GM19438 (cell line): ENCODE measurements around the gene RRAS.
"Not testable (repeated sequence)": the region's sequence is repeated elsewhere in the genome, so short reads cannot be mapped to it uniquely, and the experiment has no call there.

Source experiments
- ATAC-seq: cut with Tn5 transposase; IDR thresholded peaks from one replicate; pipeline ENCODE4 v1.9.1; 2021; ENCODE audit warnings: low read depth; ENCODE audit not compliant: unreplicated experiment

Gene RRAS

GRCh38 chr19:49633273-49633672 is 6.7 kb downstream of the RRAS start:
- not testable (repeated sequence) for ATAC-seq

- ATAC-seq: no peak
Observed at GRCh38 chr19:49632576-49632975, 7.4 kb downstream of the RRAS start.

- ATAC-seq: no peak
Observed at GRCh38 chr19:49631610-49632192, 8.2 kb downstream of the RRAS start.

- no peak for ATAC-seq
Observed at GRCh38 chr19:49631014-49631588, 8.8 kb downstream of the RRAS start.

GRCh38 chr19:49629659-49630058 is 10.3 kb downstream of the RRAS start:
- no peak for ATAC-seq

- no peak for ATAC-seq
Observed at GRCh38 chr19:49626226-49626625, 13.7 kb downstream of the RRAS start.

GRCh38 chr19:49624967-49625910 is 14.7 kb downstream of the RRAS start:
- no peak for ATAC-seq

GRCh38 chr19:49617860-49618259 is 22.1 kb downstream of the RRAS start:
- ATAC-seq: not testable (repeated sequence)

- no peak for ATAC-seq
Observed at GRCh38 chr19:49616945-49617344, 23.0 kb downstream of the RRAS start.

GRCh38 chr19:49616532-49616931 is 23.4 kb downstream of the RRAS start:
- ATAC-seq: no peak

- no peak for ATAC-seq
Observed at GRCh38 chr19:49615861-49616260, 24.1 kb downstream of the RRAS start.

DNA sequence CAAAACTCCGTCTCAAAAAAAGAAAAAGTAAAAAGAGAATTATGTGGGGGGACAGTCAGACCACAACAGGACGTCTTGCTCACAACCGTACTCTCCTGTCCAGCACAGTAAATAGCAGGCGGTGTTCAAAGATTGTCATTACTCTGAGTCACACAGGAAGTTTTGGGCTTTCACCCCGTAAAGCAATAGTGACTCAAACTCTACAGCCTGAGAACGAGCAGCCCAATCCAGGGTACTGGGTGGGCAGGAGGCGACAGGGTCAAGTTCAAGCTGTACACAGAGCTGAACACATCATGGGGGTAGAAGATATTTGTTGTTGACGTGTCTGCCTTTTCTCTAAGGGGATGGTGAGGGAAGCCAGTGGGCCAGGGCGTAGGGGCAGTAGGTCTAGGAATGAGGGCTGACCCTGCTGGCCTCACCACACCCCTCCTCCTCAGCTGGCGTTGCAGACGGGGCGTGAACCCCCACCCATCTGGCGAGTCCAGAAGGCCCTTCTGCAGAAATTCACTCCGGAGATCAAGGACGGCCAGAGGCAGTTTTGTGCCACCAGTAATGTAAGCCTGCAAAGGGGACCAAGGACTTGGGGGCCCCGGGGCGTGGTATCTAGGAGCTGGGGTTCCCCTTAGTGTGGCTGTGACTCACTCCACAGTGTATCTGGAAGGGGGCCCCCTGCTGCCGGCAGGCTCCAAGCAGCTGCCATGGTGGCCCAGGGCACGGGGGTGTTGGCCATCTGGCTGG is 25.7 kb downstream of the RRAS start:
- no peak for ATAC-seq

DNA sequence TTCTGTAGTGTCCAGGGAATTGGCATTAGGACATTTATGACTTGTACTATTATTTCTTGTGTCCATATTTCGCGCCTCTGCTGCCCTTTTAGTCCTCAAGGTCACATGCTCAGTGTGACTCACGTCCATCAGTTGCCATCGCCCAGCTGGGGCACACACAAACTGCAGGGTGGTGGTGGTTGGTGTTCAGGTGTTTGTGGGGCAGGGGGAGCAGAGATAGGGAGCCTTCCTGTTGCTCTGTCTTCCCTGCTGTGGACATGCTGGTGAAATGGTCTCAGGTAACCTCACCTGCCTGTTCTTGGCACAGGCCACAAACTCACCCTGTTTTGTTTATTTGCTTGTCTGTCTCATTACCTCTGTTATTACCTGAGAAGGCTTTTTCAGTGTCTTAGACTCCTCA is 26.6 kb downstream of the RRAS start:
- no peak for ATAC-seq

GRCh38 chr19:49609499-49610092 is 30.3 kb downstream of the RRAS start:
- ATAC-seq: no peak

DNA sequence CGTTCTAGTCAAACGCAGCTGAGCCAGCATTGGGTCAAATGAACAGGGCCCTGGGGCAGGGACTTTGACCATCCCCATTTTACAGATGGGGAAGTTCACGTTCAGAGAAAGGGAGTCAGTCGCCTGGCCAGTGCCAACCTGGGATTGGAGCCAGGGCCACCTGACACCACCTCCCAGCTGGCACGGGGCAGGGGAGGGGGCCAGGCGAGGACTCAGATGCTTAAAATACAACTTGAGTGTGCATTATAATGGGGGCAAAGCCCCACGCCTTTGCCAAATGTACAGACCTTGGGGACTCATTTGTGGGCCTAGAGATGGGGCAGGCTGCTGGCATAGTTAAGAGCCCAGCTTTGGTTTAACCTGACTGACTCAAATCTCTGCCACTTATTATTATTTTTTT is 34.3 kb downstream of the RRAS start:
- no peak for ATAC-seq

- no peak for ATAC-seq
Observed at GRCh38 chr19:49602806-49603205, 37.1 kb downstream of the RRAS start.

GRCh38 chr19:49601482-49602038 is 38.4 kb downstream of the RRAS start:
- no peak for ATAC-seq

DNA sequence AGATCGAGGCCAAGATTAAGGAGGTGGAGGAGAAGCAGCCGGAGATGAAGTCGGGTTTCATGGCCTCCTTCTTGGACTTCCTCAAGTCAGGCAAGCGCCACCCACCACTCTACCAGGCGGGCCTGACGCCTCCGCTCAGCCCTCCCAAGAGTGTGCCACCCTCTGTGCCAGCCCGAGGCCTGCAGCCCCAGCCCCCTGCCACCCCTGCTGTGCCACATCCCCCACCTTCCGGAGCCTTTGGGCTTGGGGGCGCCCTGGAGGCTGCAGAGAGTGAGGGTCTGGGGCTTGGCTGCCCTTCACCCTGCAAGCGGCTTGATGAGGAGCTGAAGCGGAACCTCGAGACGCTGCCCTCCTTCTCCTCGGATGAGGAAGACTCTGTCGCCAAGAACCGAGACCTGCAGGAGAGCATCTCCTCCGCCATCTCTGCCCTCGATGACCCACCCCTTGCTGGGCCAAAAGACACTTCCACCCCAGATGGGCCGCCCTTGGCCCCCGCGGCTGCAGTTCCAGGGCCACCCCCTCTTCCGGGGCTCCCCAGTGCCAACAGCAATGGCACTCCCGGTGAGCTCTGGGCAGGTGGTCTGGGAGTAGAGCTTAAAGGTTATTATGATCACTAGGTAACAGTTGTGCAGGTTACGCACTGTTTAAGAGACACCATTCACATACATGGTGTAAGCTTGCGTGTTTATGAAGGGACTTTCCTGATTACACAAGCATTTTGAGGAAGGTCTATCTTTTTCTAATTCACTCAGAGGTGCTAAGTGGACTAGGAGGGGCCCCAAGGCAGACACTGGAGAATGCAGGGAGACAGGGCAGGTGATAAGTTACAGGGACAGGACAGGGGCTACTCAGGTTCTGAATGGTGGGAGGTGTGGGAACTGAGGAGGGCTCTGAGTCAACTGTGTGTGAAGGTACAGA is 40.3 kb downstream of the RRAS start:
- ATAC-seq: no peak

GRCh38 chr19:49597703-49597974 is 42.3 kb downstream of the RRAS start:
- ATAC-seq: no peak
